GM12864 (cell line): ENCODE data around the gene CASKIN2.

Experiments
- DNase-seq: peaks from one replicate; pipeline ENCODE4 v3.0.0-alpha.2; 2011; ENCODE audit warnings: low read depth
- H3K4me3 ChIP-seq: 2 replicates; pipeline ENCODE4 v1.5.1; 2011; ENCODE audit warnings: mild to moderate bottlenecking, low read depth, low read length, control low read depth
- CTCF ChIP-seq: IDR thresholded peaks from 2 replicates; pipeline ENCODE4 v1.5.1; 2011; ENCODE audit warnings: low read depth, mild to moderate bottlenecking, moderate library complexity, low read length, control low read depth, inconsistent platforms; ENCODE audit errors: missing control alignments

Gene CASKIN2

DNA sequence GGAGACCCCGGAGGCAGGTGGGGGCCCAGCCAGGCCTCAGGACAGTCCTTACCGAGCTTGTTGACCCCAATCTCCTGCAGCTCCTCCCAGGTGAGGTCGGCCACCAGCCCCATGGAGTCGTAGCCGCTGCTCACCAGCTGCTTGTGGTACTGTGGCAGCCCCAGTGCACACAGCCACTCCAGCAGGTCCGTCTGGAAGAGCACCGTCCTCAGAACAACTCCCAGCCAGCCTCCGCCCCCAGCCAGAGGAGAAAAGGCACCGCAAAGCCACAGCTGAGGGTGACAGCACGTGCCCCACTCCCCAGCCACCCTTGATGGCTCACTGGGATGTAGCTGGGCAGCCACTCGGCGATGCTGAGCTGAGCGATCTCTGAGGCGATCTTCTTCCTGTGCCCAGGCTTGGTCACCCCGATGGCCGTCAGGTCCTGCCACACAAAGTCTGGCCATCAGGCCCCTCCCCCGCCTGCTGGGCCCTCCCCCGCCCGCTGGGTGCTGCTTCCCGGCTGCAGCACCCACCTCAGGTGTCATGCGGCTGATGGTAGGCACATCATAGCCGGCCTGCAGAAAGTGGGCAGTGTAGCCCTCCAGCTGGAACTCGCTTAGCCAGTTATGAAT lies 11.9 kb downstream of the CASKIN2 start:
- TF ChIP-seq CTCF: no peak
- no peak for DNase-seq

DNA sequence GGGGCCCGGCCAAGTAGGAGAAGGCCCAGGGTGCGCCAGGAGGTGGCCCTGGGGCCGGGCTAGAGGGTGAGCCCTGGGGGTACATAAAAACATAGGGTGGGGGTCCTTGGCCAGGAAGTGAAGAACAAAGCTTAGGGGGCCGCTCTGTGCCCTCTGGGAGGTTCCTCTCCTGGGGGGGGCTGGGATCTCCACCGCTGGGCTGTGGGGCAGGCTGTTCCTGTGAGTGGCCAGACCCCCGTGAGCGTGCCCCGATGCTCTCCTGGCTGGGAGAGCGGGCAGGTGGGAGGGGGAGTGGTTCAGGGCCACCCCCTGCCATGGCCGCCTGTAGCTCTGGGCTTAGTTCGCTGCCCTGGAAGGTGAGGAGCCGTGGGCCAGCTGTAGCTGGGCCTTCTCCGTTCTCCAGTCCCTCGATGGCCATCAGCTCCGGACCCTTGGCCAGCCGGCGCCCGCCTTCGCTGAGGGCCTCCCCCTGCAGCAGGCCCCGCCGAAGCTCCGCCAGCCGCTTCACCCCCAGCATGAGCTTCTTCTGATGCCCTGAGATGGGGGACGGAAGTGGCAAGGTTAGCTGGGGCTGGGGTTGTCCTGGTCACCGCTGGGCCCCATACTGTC lies 12.5 kb downstream of the CASKIN2 start:
- no peak overlapping the region for H3K4me3 ChIP-seq
- TF ChIP-seq CTCF: no peak
- no peak for DNase-seq

More for the DNA sequence above, 11.9 kb downstream of the CASKIN2 start:
- H3K4me3 ChIP-seq: no peak overlapping the region

- H3K4me3 ChIP-seq: no peak overlapping the region
- DNase-seq: no peak
- TF ChIP-seq CTCF: no peak
These were observed 13.1 kb downstream of the CASKIN2 start for GRCh38 chr17:75502072-75502720.

DNA sequence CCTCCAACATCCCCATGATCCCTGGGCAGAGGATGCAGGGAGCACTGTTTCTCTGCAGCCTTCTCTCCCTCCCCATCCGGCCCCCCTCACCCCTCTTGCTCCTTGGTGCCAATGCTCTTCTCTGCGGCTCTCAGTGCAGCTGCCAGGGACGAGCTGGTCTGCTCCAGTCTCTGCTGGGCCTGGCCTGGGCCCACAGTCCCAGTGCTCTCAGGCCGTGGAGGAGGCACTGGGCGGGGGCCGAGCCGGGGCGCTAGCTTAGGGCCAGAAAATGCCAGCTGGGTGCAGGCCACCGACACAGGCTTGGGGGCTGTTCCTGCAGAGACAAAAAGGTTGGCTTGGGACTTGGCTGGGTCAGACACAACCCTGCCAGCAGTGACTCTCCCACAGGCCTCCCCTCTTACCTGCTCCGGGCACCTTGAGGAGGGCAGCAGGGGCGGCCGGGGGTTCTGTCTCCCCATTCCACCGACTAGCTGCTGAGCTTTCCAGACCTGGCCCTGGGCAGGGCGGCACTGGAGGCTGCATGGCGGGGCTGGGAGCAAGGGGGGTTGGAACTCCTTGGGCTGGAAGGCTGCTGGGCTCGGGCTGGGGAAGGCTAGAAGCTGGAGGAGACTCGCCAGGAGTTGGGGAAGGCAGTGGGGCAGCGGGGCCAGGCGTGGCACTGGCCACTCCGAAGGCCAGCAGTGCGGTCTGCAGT lies 13.8 kb downstream of the CASKIN2 start:
- no peak overlapping the region for H3K4me3 ChIP-seq
- no peak for DNase-seq
- no peak for TF ChIP-seq CTCF

GRCh38 chr17:75500419-75501216 lies 14.7 kb downstream of the CASKIN2 start:
- TF ChIP-seq CTCF: no peak
- DNase-seq: no peak
- H3K4me3 ChIP-seq: no peak overlapping the region

- TF ChIP-seq CTCF: no peak
- DNase-seq: no peak
- no peak overlapping the region for H3K4me3 ChIP-seq
These were observed 15.9 kb downstream of the CASKIN2 start for GRCh38 chr17:75499313-75500022.
